GM12874 (cell line): Measurements from ENCODE around the gene TIGD3.

ENCODE experiments used
- CTCF ChIP-seq: IDR thresholded peaks from 2 replicates; pipeline ENCODE4 v1.5.1; 2011; ENCODE audit warnings: low read depth, mild to moderate bottlenecking, control low read depth, low read length, moderate library complexity; ENCODE audit not compliant: insufficient read depth

Gene TIGD3

DNA sequence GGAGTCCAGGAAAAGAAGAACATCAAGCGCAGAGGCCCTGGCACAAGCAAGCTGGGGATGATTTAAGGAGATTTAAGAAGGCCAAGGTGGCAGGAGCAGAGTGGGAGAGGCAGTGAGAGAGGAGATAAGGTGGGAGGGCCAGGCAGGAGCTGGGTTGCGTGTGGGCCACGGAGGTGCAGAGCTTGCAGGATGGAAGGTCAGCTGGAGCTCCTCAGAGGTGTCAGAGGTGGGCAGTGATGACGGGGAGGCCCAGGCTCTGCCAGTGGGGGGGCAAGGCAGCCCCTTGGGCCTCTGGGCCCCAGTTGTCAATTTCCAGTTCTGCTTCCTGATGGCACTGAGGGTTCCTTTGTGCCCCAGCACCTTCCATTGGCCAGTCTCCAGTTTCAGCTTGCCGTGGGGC is 38.3 kb downstream of the TIGD3 start:
- TF ChIP-seq CTCF: no peak

DNA sequence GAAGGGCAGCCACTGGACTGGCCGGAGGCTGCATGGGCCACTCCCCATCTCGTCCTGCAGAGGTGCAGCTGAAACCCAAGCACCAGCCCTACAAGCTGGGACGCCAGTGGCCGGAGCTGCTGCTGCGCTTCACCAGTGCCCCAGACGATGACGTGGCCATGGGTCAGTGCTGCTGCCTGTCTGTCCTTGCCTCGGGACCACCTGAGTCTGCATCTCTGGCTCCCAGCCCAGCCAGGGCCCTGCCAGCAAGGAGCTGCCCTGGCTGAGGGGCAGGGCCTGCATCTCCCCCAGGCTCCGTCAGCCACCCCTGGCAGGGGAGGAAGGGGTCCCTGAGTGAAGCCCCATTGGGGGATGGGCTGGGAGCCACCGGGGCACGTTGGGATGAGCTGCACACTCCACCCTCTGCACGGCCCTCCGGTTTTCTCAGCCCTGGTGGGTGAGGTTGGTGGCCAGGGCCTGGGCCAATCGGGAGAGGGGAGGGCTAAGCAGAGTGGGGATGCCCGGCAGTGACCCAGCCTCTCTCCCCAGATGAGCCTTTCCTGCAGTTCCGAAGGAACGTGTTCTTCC is 39.0 kb downstream of the TIGD3 start:
- no peak for TF ChIP-seq CTCF

DNA sequence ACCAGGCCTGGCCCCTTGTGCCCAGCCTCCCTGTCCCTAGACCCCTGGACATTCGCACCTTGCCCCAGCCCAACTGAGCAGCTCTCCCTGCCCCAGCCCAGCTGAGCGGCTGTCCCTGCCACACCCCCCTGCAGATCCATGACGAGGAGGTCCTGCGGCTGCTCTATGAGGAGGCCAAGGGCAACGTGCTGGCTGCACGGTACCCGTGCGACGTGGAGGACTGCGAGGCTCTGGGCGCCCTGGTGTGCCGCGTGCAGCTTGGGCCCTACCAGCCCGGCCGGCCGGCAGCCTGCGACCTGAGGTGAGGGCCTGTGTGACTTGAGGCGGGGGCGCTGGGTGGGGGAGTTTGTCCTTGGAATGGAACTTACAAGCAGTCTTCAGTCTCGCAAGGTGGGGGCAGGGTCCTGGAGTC is 39.6 kb downstream of the TIGD3 start:
- TF ChIP-seq CTCF: no peak

- no peak for TF ChIP-seq CTCF
These were observed 41.5 kb downstream of the TIGD3 start for GRCh38 chr11:65395961-65396530.

DNA sequence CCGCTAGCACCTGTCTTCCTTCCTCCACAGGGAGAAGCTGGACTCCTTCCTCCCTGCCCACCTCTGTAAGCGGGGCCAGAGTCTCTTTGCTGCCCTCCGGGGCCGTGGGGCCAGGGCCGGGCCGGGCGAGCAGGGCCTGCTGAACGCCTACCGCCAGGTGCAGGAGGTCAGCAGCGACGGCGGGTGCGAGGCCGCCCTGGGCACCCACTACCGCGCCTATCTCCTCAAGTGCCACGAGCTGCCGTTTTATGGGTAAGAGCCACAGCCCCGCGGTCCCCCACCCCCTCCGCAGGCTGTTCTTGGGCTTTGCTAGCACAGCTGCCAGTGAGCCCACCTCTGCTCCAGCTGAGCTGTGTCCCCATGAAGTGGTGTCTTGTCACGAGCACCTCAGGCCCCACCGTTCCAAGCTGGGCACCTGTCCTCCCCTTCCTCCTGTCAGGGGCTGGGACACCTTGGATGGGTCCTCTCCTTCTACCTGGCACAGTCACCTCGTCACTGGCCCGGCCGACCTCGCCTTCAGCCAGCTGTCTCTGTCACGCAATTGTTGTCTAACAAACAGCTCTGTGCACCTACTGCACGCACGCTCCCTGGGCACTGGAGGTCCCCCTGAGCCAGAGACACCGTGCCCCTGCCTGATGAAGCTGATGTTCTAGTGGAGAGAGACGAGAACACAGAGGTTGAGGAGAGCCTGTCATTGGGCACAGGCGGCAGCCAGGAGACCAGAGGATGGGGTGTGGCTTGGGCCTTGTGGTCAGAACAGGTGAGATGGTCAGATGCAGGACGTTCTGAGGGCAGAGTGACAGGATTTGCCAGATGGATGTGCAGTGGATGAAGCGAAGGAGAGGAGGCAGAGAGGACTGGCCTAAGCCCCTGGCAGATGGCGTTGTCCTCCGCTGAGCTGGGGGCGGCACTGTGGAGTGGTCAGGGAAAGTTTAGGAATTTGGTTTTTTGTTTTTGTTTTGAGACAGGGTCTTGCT is 42.5 kb downstream of the TIGD3 start:
- no peak for TF ChIP-seq CTCF

DNA sequence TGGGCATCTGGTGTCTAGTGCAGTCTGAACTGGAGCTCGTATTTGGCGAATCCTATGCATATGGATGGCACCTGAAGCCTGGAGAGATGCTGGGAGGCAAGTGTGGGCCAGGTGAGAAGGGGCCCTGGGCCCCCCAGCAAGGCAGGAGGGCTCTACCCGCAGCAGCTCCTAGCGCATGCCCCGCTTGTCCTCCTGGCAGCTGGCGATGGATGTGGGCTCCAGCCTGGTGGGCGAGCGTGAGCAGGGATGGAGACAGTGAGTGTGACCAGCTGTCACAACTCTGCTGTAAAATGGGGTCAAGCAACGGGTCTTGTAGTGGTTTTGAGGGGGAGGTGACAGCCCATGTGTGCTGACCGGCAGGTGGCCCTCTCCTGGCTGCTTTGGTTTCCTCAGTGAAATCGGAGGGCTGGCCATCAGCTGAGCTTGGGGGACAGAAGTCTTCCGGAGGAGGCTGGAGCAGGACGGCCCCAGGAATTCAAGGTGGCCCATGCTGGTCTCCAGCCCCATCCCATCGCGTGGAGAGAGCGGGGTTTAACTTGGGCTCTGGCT is 43.9 kb downstream of the TIGD3 start:
- no peak for TF ChIP-seq CTCF

- no peak for TF ChIP-seq CTCF
These were observed 44.7 kb downstream of the TIGD3 start for GRCh38 chr11:65399249-65399648.
